ENCODE data around the gene RALGDS. TPM values are rescaled to one million over a fixed set of nuclear protein-coding genes. Genes with fewer than 3 reads are reported as not detected.
A peak's percentile ranks its signal among the peaks of the same experiment; 100 is the strongest.
"Not testable (repeated sequence)": the region's sequence is repeated elsewhere in the genome, so short reads cannot be mapped to it uniquely, and the experiment has no call there.

The RALGDS gene
- total and polyA plus RNA-seq, 9 of the 15 experiments (the other 6 are each of a cell fraction or from before 2014, with no cell fraction given) = 0.75 to 43.3 (median 27.1) TPM

DNA sequence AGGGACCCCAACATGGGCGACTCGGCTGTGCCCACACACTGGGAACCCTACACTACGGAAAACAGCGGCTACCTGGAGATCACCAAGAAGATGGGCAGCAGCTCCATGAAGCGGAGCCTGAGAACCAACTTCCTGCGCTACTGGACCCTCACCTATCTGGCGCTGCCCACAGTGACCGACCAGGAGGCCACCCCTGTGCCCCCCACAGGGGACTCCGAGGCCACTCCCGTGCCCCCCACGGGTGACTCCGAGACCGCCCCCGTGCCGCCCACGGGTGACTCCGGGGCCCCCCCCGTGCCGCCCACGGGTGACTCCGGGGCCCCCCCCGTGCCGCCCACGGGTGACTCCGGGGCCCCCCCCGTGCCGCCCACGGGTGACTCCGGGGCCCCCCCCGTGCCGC is 50.1 kb downstream of the RALGDS start:
- CTCF ChIA-PET (ENCODE audit: low intra/inter-chr PET ratio); DNase-seq (ENCODE audit: extremely low read depth in 1 of 4, low spot score in 3 of 4); H3K4me3 ChIP-seq; H3K27ac ChIP-seq (ENCODE audit: extremely low read depth, low read depth, low read length); H2AFZ ChIP-seq (ENCODE audit: low read depth, low read length); H3K27me3 ChIP-seq (ENCODE audit: control insufficient read depth in 2 of 2, insufficient read depth in 2 of 2, low read length in 2 of 2); H3K9me1 ChIP-seq (ENCODE audit: control insufficient read depth, insufficient read depth, low read length); ATAC-seq; H3K79me2 ChIP-seq (ENCODE audit: control insufficient read depth, insufficient read depth, low read length); H4K20me1 ChIP-seq (replicated peaks; ENCODE audit: control insufficient read depth, insufficient read depth, low read length); POLR2A ChIA-PET; H3K9ac ChIP-seq (ENCODE audit: insufficient read depth in 1 of 2, low read depth in 2 of 2, low read length in 2 of 2); H3K4me2 ChIP-seq (ENCODE audit: insufficient read depth, low read length); BruUV-seq (replicated peaks); intact Hi-C loops (cut with micrococcal nuclease); FAIRE-seq; H3K36me3 ChIP-seq (ENCODE audit: control insufficient read depth, insufficient read depth, low read length); H3K4me1 ChIP-seq (replicated peaks in 1 of 2; ENCODE audit: control insufficient read depth in 2 of 2, insufficient read depth in 2 of 2, low read length in 2 of 2); H3K9me3 ChIP-seq (replicated peaks; ENCODE audit: control insufficient read depth, insufficient read depth, low read depth, low read length); in situ Hi-C loops (cut with MboI): not testable (repeated sequence)
- TF ChIP-seq EGR1 (conservative IDR thresholded peaks at IDR 0.05) = 0 out of 2 replicates have a peak, but pooled peaks have one; percentile 13
- 77% methylated on average over 6 of the region's 31 CpGs for WGBS (ENCODE audit: insufficient coverage, low coverage, missing lambda C conversion rate)

DNA sequence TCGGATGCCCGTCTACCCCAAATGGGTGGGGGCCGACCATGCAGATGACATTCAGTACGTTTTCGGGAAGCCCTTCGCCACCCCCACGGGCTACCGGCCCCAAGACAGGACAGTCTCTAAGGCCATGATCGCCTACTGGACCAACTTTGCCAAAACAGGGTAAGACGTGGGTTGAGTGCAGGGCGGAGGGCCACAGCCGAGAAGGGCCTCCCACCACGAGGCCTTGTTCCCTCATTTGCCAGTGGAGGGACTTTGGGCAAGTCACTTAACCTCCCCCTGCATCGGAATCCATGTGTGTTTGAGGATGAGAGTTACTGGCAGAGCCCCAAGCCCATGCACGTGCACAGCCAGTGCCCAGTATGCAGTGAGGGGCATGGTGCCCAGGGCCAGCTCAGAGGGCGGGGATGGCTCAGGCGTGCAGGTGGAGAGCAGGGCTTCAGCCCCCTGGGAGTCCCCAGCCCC is 50.5 kb downstream of the RALGDS start:
- H3K9me3 ChIP-seq (replicated peaks; ENCODE audit: control insufficient read depth, insufficient read depth, low read depth, low read length); DNase-seq (ENCODE audit: extremely low read depth in 1 of 4, low spot score in 3 of 4); H3K4me2 ChIP-seq (ENCODE audit: insufficient read depth, low read length); in situ Hi-C loops (cut with MboI); BruUV-seq (replicated peaks); ATAC-seq; H2AFZ ChIP-seq (ENCODE audit: low read depth, low read length); H3K9me1 ChIP-seq (ENCODE audit: control insufficient read depth, insufficient read depth, low read length); intact Hi-C loops (cut with micrococcal nuclease); H4K20me1 ChIP-seq (replicated peaks; ENCODE audit: control insufficient read depth, insufficient read depth, low read length); H3K27ac ChIP-seq (ENCODE audit: extremely low read depth, low read depth, low read length); CTCF ChIA-PET (ENCODE audit: low intra/inter-chr PET ratio); POLR2A ChIA-PET; H3K4me3 ChIP-seq; FAIRE-seq; H3K79me2 ChIP-seq (ENCODE audit: control insufficient read depth, insufficient read depth, low read length); H3K9ac ChIP-seq (ENCODE audit: insufficient read depth in 1 of 2, low read depth in 2 of 2, low read length in 2 of 2); H3K27me3 ChIP-seq (ENCODE audit: control insufficient read depth in 2 of 2, insufficient read depth in 2 of 2, low read length in 2 of 2); H3K36me3 ChIP-seq (ENCODE audit: control insufficient read depth, insufficient read depth, low read length): not testable (repeated sequence)
- peaks cover 0 to 11% of the 10 kb centered on the region in 2 experiments; a peak in 2 of 5 replicates for H3K4me1 ChIP-seq (replicated peaks in 1 of 2; ENCODE audit: control insufficient read depth in 2 of 2, insufficient read depth in 2 of 2, low read length in 2 of 2)
- WGBS (ENCODE audit: insufficient coverage, low coverage, missing lambda C conversion rate) = 84% methylated on average over 11 of the region's 17 CpGs

- H3K9me1 ChIP-seq (ENCODE audit: control insufficient read depth, insufficient read depth, low read length); CTCF ChIA-PET (ENCODE audit: low intra/inter-chr PET ratio); in situ Hi-C loops (cut with MboI); intact Hi-C loops (cut with micrococcal nuclease); FAIRE-seq; H3K9me3 ChIP-seq (replicated peaks; ENCODE audit: control insufficient read depth, insufficient read depth, low read depth, low read length); H4K20me1 ChIP-seq (replicated peaks; ENCODE audit: control insufficient read depth, insufficient read depth, low read length); DNase-seq (ENCODE audit: extremely low read depth in 1 of 4, low spot score in 3 of 4); POLR2A ChIA-PET; H3K27ac ChIP-seq (ENCODE audit: extremely low read depth, low read depth, low read length); BruUV-seq (replicated peaks); H3K9ac ChIP-seq (ENCODE audit: insufficient read depth in 1 of 2, low read depth in 2 of 2, low read length in 2 of 2); ATAC-seq; H3K4me3 ChIP-seq; H3K79me2 ChIP-seq (ENCODE audit: control insufficient read depth, insufficient read depth, low read length); H3K36me3 ChIP-seq (ENCODE audit: control insufficient read depth, insufficient read depth, low read length); H3K4me2 ChIP-seq (ENCODE audit: insufficient read depth, low read length); H2AFZ ChIP-seq (ENCODE audit: low read depth, low read length); H3K27me3 ChIP-seq (ENCODE audit: control insufficient read depth in 2 of 2, insufficient read depth in 2 of 2, low read length in 2 of 2): not testable (repeated sequence)
- 50% methylated on average over 1 of the region's 15 CpGs for WGBS (ENCODE audit: insufficient coverage, low coverage, missing lambda C conversion rate)
- H3K4me1 ChIP-seq (replicated peaks in 1 of 2; ENCODE audit: control insufficient read depth in 2 of 2, insufficient read depth in 2 of 2, low read length in 2 of 2) = peaks cover 0 to 18% of the 10 kb centered on the region in 2 experiments; a peak in 2 of 5 replicates
These were observed 52.6 kb downstream of the RALGDS start for GRCh38 chr9:133068431-133068830.
